Measurements from ENCODE around the gene G6PD.

- TF ChIP-seq CTCF (IDR thresholded peaks at IDR 0.05; ENCODE audit: insufficient read depth, low read length), result no peak
- no peak for TF ChIP-seq REST (IDR thresholded peaks at IDR 0.05; ENCODE audit: insufficient replicate concordance, low read depth)
- TF ChIP-seq POLR2AphosphoS5 (IDR thresholded peaks at IDR 0.05; ENCODE audit: low read depth), result no peak
These were observed 16.4 kb downstream of the G6PD start for GRCh38 chrX:154530286-154530685.

Data from HL-60 (cell line).